Naive thymus-derived CD8-positive, alpha-beta T cell (primary cell): ENCODE data around the gene MPP2. TPM values are rescaled to one million over a fixed set of nuclear protein-coding genes. Genes with fewer than 3 reads are reported as not detected.
A peak's percentile ranks its signal among the peaks of the same experiment; 100 is the strongest.
"Not testable (repeated sequence)": the region's sequence is repeated elsewhere in the genome, so short reads cannot be mapped to it uniquely, and the experiment has no call there.

Experiments used
- ATAC-seq, 2 donors: fragments of 150-1000 bp; cut with Tn5 transposase in 1 of 2; sonication (Bioruptor Pico), chemical (Tn5 transposase) in 1 of 2; 1 replicate in 1 of 2; 2 replicates in 1 of 2; pipeline ENCODE4 v1.10.0; 2021; ENCODE audit warnings: mild to moderate bottlenecking in 2 of 2, moderate library complexity in 2 of 2
- POLR2A ChIA-PET: fragments of 350-600 bp; sonication (Branson Sonifier 250); formaldehyde crosslinking; loops from one replicate; lab custom pipeline; 2021; ENCODE audit warnings: antibody characterized with exemption; lab: Charles Lee
- DNase-seq, 10 donors: peaks; one replicate each; pipeline versions ENCODE4 v3.0.0 to v3.0.0-alpha.2; 2020 to 2022
- H3K27ac Mint-ChIP-seq, 10 donors: one replicate each; pipeline ENCODE4 v1.8.0; 2020 to 2022; ENCODE audit warnings: mild to moderate bottlenecking in 10 of 10, mixed read lengths in 10 of 10, moderate library complexity in 4 of 10, inconsistent platforms in 1 of 10
- H3K27me3 Mint-ChIP-seq, 5 donors: one replicate each; pipeline ENCODE4 v1.8.0; 2021 to 2022; ENCODE audit warnings: mixed read lengths in 5 of 5
- H3K36me3 Mint-ChIP-seq, 3 donors: one replicate each; pipeline ENCODE4 v1.8.0; 2020 to 2022; ENCODE audit warnings: mixed read lengths in 3 of 3, mild to moderate bottlenecking in 2 of 3, inconsistent platforms in 1 of 3
- H3K4me1 Mint-ChIP-seq, 4 donors: one replicate each; pipeline ENCODE4 v1.8.0; 2021 to 2022; ENCODE audit warnings: mixed read lengths in 4 of 4
- H3K4me3 Mint-ChIP-seq, 10 donors: one replicate each; pipeline ENCODE4 v1.8.0; 2020 to 2022; ENCODE audit warnings: mild to moderate bottlenecking in 10 of 10, mixed read lengths in 10 of 10, moderate library complexity in 6 of 10, inconsistent platforms in 1 of 10
- H3K9me3 Mint-ChIP-seq, 9 donors: one replicate each; pipeline ENCODE4 v1.8.0; 2020 to 2022; ENCODE audit warnings: mixed read lengths in 9 of 9, mild to moderate bottlenecking in 3 of 9, inconsistent platforms in 1 of 9, moderate library complexity in 1 of 9
- polyA plus RNA-seq, 3 donors: library from polyadenylated mRNA; unstranded; fragments of 300-500 nt; fragmentation: Illumina TruSeq; gene quantifications; one replicate each; pipeline ENCODE4 v1.2.3, GENCODE V29; 2021
- total RNA-seq, 8 experiments: library from RNA in 2 of 8; stranded (reverse) in 2 of 8; gene quantifications; one replicate each; pipeline ENCODE4 v1.2.3 and lab custom pipeline; 2021 to 2026

The MPP2 gene
- total and polyA plus RNA-seq, 5 experiments from 2014 or later: 1.1 to 5.2 (median 3.1) TPM

GRCh38 chr17:43897831-43898230 lies 9.5 kb downstream of the MPP2 start:
- ATAC-seq (no peak), DNase-seq (no peak)
- no peaks in the 10 kb centered on the region for H3K9me3 Mint-ChIP-seq
- H3K27me3 Mint-ChIP-seq: peaks cover 0 to 8% (median 4%) of the 10 kb centered on the region in 5 donors
- peaks cover 11 to 23% (median 14%) of the 10 kb centered on the region in 4 donors for H3K4me1 Mint-ChIP-seq
- H3K27ac Mint-ChIP-seq: no peak overlapping the region
- no peak overlapping the region for H3K4me3 Mint-ChIP-seq
- POLR2A ChIA-PET: interaction anchor here (0.6 kb wide), 1 partner anchor 9 kb away, joined by 3 read pairs; no protein-coding TSS in a partner anchor
- H3K36me3 Mint-ChIP-seq: peaks cover 0 to 11% (median 4%) of the 10 kb centered on the region in 3 donors

- H3K27me3 Mint-ChIP-seq, H3K9me3 Mint-ChIP-seq, H3K4me3 Mint-ChIP-seq, POLR2A ChIA-PET, H3K27ac Mint-ChIP-seq, DNase-seq, H3K4me1 Mint-ChIP-seq, ATAC-seq: not testable (repeated sequence)
- peaks cover 0 to 12% (median 7%) of the 10 kb centered on the region in 3 donors for H3K36me3 Mint-ChIP-seq
Observed at GRCh38 chr17:43894494-43894893, 12.8 kb downstream of the MPP2 start.

GRCh38 chr17:43892647-43892952 lies 14.7 kb downstream of the MPP2 start:
- POLR2A ChIA-PET: no interaction called here
- Mint-ChIP-seq H3K9me3 (no peaks in the 10 kb centered on the region), H3K4me3 (no peak overlapping the region), H3K36me3 (peaks cover 0 to 15% (median 7%) of the 10 kb centered on the region in 3 donors), H3K4me1 (peaks cover 0 to 6% (median 0%) of the 10 kb centered on the region in 4 donors), H3K27me3 (peaks cover 0 to under 1% (median under 1%) of the 10 kb centered on the region in 5 donors), H3K27ac (peak overlapping the region in 1 of 10 donors; percentile 75)
- no peak for ATAC-seq
- no peak for DNase-seq

- ATAC-seq (no peak), DNase-seq (no peak)
- H3K9me3 Mint-ChIP-seq: no peaks in the 10 kb centered on the region
- peak overlapping the region in 1 of 10 donors; percentile 55 for H3K27ac Mint-ChIP-seq
- H3K4me3 Mint-ChIP-seq: no peak overlapping the region
- peaks cover 0 to 10% (median 6%) of the 10 kb centered on the region in 3 donors for H3K36me3 Mint-ChIP-seq
- H3K27me3 Mint-ChIP-seq: no peaks in the 10 kb centered on the region
- H3K4me1 Mint-ChIP-seq: peaks cover 0 to 6% (median 0%) of the 10 kb centered on the region in 4 donors
- POLR2A ChIA-PET: no interaction called here
Observed at GRCh38 chr17:43891851-43892646, 15.3 kb downstream of the MPP2 start.

- no peaks in the 10 kb centered on the region for H3K4me1 Mint-ChIP-seq
- no peaks in the 10 kb centered on the region for H3K9me3 Mint-ChIP-seq
- ATAC-seq: no peak
- POLR2A ChIA-PET: no interaction called here
- H3K27me3 Mint-ChIP-seq: no peaks in the 10 kb centered on the region
- DNase-seq: no peak
- peaks cover 0 to 6% (median 2%) of the 10 kb centered on the region in 3 donors for H3K36me3 Mint-ChIP-seq
- no peak overlapping the region for H3K27ac Mint-ChIP-seq
- H3K4me3 Mint-ChIP-seq: no peak overlapping the region
Observed at GRCh38 chr17:43890240-43890639, 17.1 kb downstream of the MPP2 start.

- Mint-ChIP-seq H3K27ac (no peak overlapping the region), H3K36me3 (peaks cover 0 to 6% (median 2%) of the 10 kb centered on the region in 3 donors)
Observed at GRCh38 chr17:43888548-43888947, 18.8 kb downstream of the MPP2 start.

GRCh38 chr17:43882761-43883415 lies 24.4 kb downstream of the MPP2 start:
- H3K9me3 Mint-ChIP-seq: no peaks in the 10 kb centered on the region
- no peak for DNase-seq
- H3K4me1 Mint-ChIP-seq: peaks cover 0 to 7% (median 0%) of the 10 kb centered on the region in 4 donors
- H3K27ac Mint-ChIP-seq: peak overlapping the region in 1 of 10 donors; percentile 53
- no peak overlapping the region for H3K4me3 Mint-ChIP-seq
- no peak for ATAC-seq
- H3K27me3 Mint-ChIP-seq: no peaks in the 10 kb centered on the region
- POLR2A ChIA-PET: no interaction called here
- H3K36me3 Mint-ChIP-seq: peaks cover 0 to 6% (median 0%) of the 10 kb centered on the region in 3 donors

More at GRCh38 chr17:43888548-43888947, 18.8 kb downstream of the MPP2 start:
- no peak overlapping the region for H3K4me3 Mint-ChIP-seq
- DNase-seq (no peak), ATAC-seq (no peak)
- H3K27me3 Mint-ChIP-seq: no peaks in the 10 kb centered on the region
- POLR2A ChIA-PET: interaction anchor here (0.6 to 0.7 kb wide), 2 partner anchors 9 to 22 kb away, joined by 3 read pairs; no protein-coding TSS in a partner anchor
- no peaks in the 10 kb centered on the region for H3K9me3 Mint-ChIP-seq
- no peaks in the 10 kb centered on the region for H3K4me1 Mint-ChIP-seq

- H3K4me1 Mint-ChIP-seq: peaks cover 0 to 7% (median 0%) of the 10 kb centered on the region in 4 donors
- H3K4me3 Mint-ChIP-seq: no peak overlapping the region
- H3K27me3 Mint-ChIP-seq: no peaks in the 10 kb centered on the region
- ATAC-seq (no peak), DNase-seq (no peak)
- H3K27ac Mint-ChIP-seq: no peak overlapping the region
- no peaks in the 10 kb centered on the region for H3K9me3 Mint-ChIP-seq
- POLR2A ChIA-PET: no interaction called here
- peaks cover 0 to 6% (median 0%) of the 10 kb centered on the region in 3 donors for H3K36me3 Mint-ChIP-seq
Observed at GRCh38 chr17:43881758-43882505, 25.4 kb downstream of the MPP2 start.

- Mint-ChIP-seq H3K4me1 (peaks cover 0 to 7% (median 0%) of the 10 kb centered on the region in 4 donors), H3K27me3 (no peaks in the 10 kb centered on the region), H3K4me3 (no peak overlapping the region), H3K27ac (no peak overlapping the region), H3K36me3 (peaks cover 0 to 6% (median 0%) of the 10 kb centered on the region in 3 donors), H3K9me3 (no peaks in the 10 kb centered on the region)
- DNase-seq (no peak), ATAC-seq (no peak)
- POLR2A ChIA-PET: interaction anchor here (1.2 kb wide), 1 partner anchor 23 kb away, joined by 3 read pairs; no protein-coding TSS in a partner anchor
Observed at GRCh38 chr17:43881181-43881580, 26.2 kb downstream of the MPP2 start.

- DNase-seq (peak in 7 of 10 donors; percentile 11 to 39 (median 31)), ATAC-seq (peak; percentile 45 to 61)
- POLR2A ChIA-PET: interaction anchor here (1.2 kb wide), 1 partner anchor 24 kb away, joined by 3 read pairs; no protein-coding TSS in a partner anchor
- Mint-ChIP-seq H3K4me1 (peaks cover 0 to 7% (median 0%) of the 10 kb centered on the region in 4 donors), H3K36me3 (peaks cover 0 to 6% (median 0%) of the 10 kb centered on the region in 3 donors), H3K9me3 (no peaks in the 10 kb centered on the region), H3K4me3 (no peak overlapping the region), H3K27me3 (no peaks in the 10 kb centered on the region), H3K27ac (no peak overlapping the region)
Observed at GRCh38 chr17:43880420-43880991, 26.8 kb downstream of the MPP2 start.

- peaks cover 0 to 6% (median 0%) of the 10 kb centered on the region in 3 donors for H3K36me3 Mint-ChIP-seq
- peaks cover 0 to 2% (median 0%) of the 10 kb centered on the region in 5 donors for H3K27me3 Mint-ChIP-seq
- no peak overlapping the region for H3K4me3 Mint-ChIP-seq
- no peak overlapping the region for H3K27ac Mint-ChIP-seq
- ATAC-seq: no peak
- peak in 2 of 10 donors; percentile 3 to 9 for DNase-seq
- H3K4me1 Mint-ChIP-seq: peaks cover 0 to 7% (median 0%) of the 10 kb centered on the region in 4 donors
- H3K9me3 Mint-ChIP-seq: no peaks in the 10 kb centered on the region
- POLR2A ChIA-PET: interaction anchor here (1.2 kb wide), 1 partner anchor 25 kb away, joined by 3 read pairs; no protein-coding TSS in a partner anchor
Observed at GRCh38 chr17:43879723-43880419, 27.5 kb downstream of the MPP2 start.
